Measurements from ENCODE around the gene SLC43A2.

- TF ChIP-seq CTCF (IDR thresholded peaks at IDR 0.05) (no peak), POLR2A (IDR thresholded peaks at IDR 0.05) (no peak)
These were observed 62.0 kb downstream of the SLC43A2 start for GRCh38 chr17:1566505-1567199.

Data from Peyer's patch (tissue), 4 donors.